ENCODE results near the gene CYSRT1.

- no peak for TF ChIP-seq CTCF (IDR thresholded peaks at IDR 0.05; ENCODE audit: extremely low read depth in 1 of 2, insufficient read depth in 1 of 2, low read depth in 1 of 2, low read length in 2 of 2)
- no peak for TF ChIP-seq EZH2 (IDR thresholded peaks at IDR 0.05; ENCODE audit: borderline replicate concordance, low read depth, low read length, severe bottlenecking)
- TF ChIP-seq POLR2AphosphoS5 (IDR thresholded peaks at IDR 0.05; ENCODE audit: insufficient read depth, low read depth, low read length) = peak; percentile 27
- no peak for TF ChIP-seq POLR2A (IDR thresholded peaks at IDR 0.05; ENCODE audit: low read depth, low read length)
Measured at GRCh38 chr9:137262909-137263285, 37.9 kb downstream of the CYSRT1 start.
